Adrenal gland (tissue), 12 donors: Measurements from ENCODE around the gene LRRN2. TPM values are rescaled to one million over a fixed set of nuclear protein-coding genes. Genes with fewer than 3 reads are reported as not detected.
A peak's percentile ranks its signal among the peaks of the same experiment; 100 is the strongest.
"Not testable (repeated sequence)": the region's sequence is repeated elsewhere in the genome, so short reads cannot be mapped to it uniquely, and the experiment has no call there.

ENCODE experiments used
- DNase-seq, 7 donors: peaks; one replicate each; pipeline ENCODE4 v3.0.0-alpha.2; 2019 to 2020
- H3K27ac ChIP-seq, 5 donors: fragments of 200-600 bp; sonication (generic) in 4 of 5; 1 replicate in 3 of 5; 2 replicates in 2 of 5; pipeline versions ENCODE4 v1.5.1 to v1.8.0; 2016 to 2020; ENCODE audit warnings: mild to moderate bottlenecking in 1 of 5
- H3K27me3 ChIP-seq: fragments of 200-600 bp; 2 replicates; pipeline ENCODE4 v1.8.0; 2021
- H3K36me3 ChIP-seq, 2 donors: fragments of 200-600 bp; replicated peaks in 1 of 2; 1 replicate in 1 of 2; 2 replicates in 1 of 2; pipeline versions ENCODE4 v1.5.1 to v1.8.0; 2018 to 2022
- H3K4me1 ChIP-seq, 2 donors: fragments of 200-600 bp; replicated peaks in 1 of 2; 1 replicate in 1 of 2; 2 replicates in 1 of 2; pipeline versions ENCODE4 v1.5.1 to v1.8.0; 2018 to 2021
- H3K4me3 ChIP-seq, 4 donors: fragments of 200-600 bp; sonication (generic) in 3 of 4; one replicate each; pipeline ENCODE4 v1.5.1; 2016 to 2018
- H3K9me3 ChIP-seq, 3 donors: fragments of 200-600 bp; sonication (generic) in 1 of 3; replicated peaks in 1 of 3; 1 replicate in 2 of 3; 2 replicates in 1 of 3; pipeline versions ENCODE4 v1.5.1 to v1.8.0; 2016 to 2021
- POLR2A ChIP-seq, 2 donors: fragments of 450-650 bp; IDR thresholded peaks; one replicate each; pipeline ENCODE4 v1.6.1; 2017; ENCODE audit warnings: antibody characterized with exemption in 2 of 2, mild to moderate bottlenecking in 2 of 2, moderate library complexity in 1 of 2
- WGBS, 4 donors: extraction: QIAGEN DNeasy Blood & Tissue Kit in 2 of 4; methylation state at CpG; one replicate each; pipeline versions ENCODE4 v1.1.5 to v1.1.7; 2013 to 2017; 5-methylcytosine and 5-hydroxymethylcytosine counted together
- intact Hi-C, 2 donors: fragments of 100-400 bp; cut with DNase I; formaldehyde crosslinking; loops; one replicate each; pipeline versions ENCODE4 v1.14.1 to v1.15.0; 2022 to 2023
- polyA plus RNA-seq, 3 donors: library from polyadenylated mRNA; stranded (reverse); fragments of 200-250 nt in 2 of 3; fragments of 350-450 nt in 1 of 3; fragmentation: Illumina TruSeq in 1 of 3; extraction: RNeasy Lipid Tissue Mini Kit (QIAGEN cat#74804) in 1 of 3; gene quantifications; one replicate each; pipeline ENCODE4 v1.2.3, GENCODE V29; 2013 to 2014
- total RNA-seq, 9 donors: library from RNA; depleted of rRNA in 4 of 9; stranded (reverse); fragments of >200 nt in 4 of 9; fragments of 120-200 nt in 1 of 9; fragmentation: NEBNext Ultra II Directional in 1 of 9; extraction: Animal tissue kit (Norgen Biotek cat#: 25700) in 1 of 9; gene quantifications; one replicate each; pipeline versions ENCODE4 v1.1.0 to v1.2.4, GENCODE V29; 2013 to 2023
- TF ChIP-seq, protein P1 (sequence below), 6 experiments: fragments of 450-650 bp in 4 of 6; fragments of 200-600 bp in 2 of 6; sonication (generic) in 1 of 6; IDR thresholded peaks; 1 replicate in 5 of 6; 2 replicates in 1 of 6; pipeline versions ENCODE4 v1.5.1 to v1.8.0; 2016 to 2021; ENCODE audit warnings: antibody characterized with exemption in 6 of 6, mild to moderate bottlenecking in 2 of 6, moderate library complexity in 1 of 6
- donor health status: healthy with polysubstance abuse.
- donor health status: Bipolar disorder and iron deficiency.
- donor health status: DM: yes; HTN: yes; CAD: no.
- donor health status: DM: no; HTN: no; CAD: no.
- donor health status: DM: no; HTN: no; CAD: no.
- donor health status: DM: yes; HTN: yes; CAD: no.

The LRRN2 gene
- total and polyA plus RNA-seq, 12 donors, result 1.1 to 8.7 (median 3.2) TPM

DNA sequence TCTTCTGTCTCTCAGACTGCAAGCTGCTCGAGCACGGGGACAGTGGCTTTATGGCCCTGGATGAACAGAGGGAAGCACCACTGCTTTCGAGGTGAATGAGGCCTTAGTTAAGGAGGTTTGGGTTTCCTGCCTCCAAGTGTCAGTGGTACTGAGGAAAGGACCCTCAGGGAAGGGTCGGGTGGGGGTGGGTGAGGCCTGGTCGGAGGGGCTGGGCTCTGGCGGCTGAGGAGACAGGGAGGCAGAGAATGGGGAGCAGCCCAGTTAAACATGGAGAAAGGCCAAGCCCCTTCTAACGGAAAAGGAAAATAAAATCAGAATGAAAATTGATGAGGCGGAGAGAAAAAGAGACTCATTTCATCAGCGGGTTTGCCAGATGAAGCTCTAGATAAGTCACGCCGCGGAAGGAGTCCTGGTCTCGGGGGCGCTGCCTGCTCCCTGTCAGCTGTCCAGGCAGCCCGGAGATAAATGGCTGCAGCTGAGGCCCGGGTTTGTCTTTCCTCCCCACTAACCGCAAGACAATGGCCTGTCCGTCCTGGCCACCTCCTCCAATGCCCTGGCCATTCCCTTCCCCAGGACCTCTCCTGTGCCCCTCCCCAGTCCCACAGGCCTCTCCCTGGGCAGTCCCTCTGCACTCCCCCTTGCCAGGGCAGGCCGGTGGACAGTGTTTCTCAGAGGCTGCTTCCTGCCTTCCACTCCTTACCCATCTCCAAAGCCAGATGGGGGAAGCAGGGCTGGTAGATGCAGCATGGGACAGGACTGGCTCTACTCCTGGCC is 55.2 kb downstream of the LRRN2 start:
- 45 to 59% (median 53%) methylated on average over 19 of the region's 19 CpGs for WGBS, 4 donors

DNA sequence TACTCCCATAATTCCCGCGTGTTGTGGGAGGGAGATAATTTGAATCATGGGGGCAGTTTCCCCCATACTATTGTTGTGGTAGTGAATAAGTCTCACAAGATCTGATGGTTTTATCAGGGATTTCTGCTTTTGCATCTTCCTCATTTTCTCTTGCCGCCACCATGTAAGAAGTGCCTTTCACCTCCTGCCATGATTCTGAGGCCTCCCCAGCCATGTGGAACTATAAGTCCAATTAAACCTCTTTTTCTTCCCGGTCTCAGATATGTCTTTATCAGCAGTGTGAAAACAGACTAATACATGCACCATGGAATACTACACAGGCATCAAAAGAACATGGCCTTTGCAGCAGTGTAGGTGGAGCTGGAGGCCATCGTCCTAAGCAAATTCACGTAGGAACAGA is 56.1 kb downstream of the LRRN2 start:
- WGBS, 4 donors, result 91 to 95% (median 93%) methylated on average over 6 of the region's 6 CpGs
- intact Hi-C loops, H3K36me3 ChIP-seq: not testable (repeated sequence)

More for the DNA sequence above, 55.2 kb downstream of the LRRN2 start:
- Histone ChIP-seq H3K27ac (peak overlapping the region in 1 of 5 donors; percentile 1), H3K27me3 (peaks cover 4% of the 10 kb centered on the region), H3K4me3 (no peak overlapping the region), H3K36me3 (no peaks in the 10 kb centered on the region), H3K4me1 (no peaks in the 10 kb centered on the region), H3K9me3 (no peaks in the 10 kb centered on the region)
- TF ChIP-seq, protein P1, sequence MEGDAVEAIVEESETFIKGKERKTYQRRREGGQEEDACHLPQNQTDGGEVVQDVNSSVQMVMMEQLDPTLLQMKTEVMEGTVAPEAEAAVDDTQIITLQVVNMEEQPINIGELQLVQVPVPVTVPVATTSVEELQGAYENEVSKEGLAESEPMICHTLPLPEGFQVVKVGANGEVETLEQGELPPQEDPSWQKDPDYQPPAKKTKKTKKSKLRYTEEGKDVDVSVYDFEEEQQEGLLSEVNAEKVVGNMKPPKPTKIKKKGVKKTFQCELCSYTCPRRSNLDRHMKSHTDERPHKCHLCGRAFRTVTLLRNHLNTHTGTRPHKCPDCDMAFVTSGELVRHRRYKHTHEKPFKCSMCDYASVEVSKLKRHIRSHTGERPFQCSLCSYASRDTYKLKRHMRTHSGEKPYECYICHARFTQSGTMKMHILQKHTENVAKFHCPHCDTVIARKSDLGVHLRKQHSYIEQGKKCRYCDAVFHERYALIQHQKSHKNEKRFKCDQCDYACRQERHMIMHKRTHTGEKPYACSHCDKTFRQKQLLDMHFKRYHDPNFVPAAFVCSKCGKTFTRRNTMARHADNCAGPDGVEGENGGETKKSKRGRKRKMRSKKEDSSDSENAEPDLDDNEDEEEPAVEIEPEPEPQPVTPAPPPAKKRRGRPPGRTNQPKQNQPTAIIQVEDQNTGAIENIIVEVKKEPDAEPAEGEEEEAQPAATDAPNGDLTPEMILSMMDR (IDR thresholded peaks at IDR 0.05), result no peak
- TF ChIP-seq POLR2A (IDR thresholded peaks at IDR 0.05), result no peak
- intact Hi-C loops, result no loop called here
- no peak for DNase-seq

DNA sequence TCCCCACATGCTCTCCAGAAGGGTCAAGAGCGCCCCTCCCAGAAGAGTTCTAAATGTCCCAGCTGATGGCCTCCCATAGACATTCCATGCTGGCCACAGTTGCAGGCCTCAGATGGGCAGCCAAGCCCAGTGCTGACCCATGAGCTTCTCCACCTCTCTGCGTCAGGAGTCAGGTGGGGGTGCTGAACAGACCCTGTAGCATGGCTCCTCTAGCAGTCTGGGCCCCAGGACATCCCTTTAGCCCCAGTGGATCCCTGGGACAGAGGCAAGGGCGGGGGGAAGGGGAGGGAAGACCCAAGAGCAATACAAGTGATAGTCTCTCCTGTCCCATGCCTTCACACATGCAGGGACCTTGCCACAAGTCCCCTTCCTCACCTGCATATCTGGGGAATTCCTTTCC is 56.7 kb downstream of the LRRN2 start:
- 87 to 94% (median 91%) methylated on average over 3 of the region's 3 CpGs for WGBS, 4 donors
- no peak for DNase-seq
- no peaks in the 10 kb centered on the region for H3K36me3 ChIP-seq
- no peaks in the 10 kb centered on the region for H3K9me3 ChIP-seq
- H3K4me3 ChIP-seq, result no peak overlapping the region
- H3K27me3 ChIP-seq, result peaks cover 4% of the 10 kb centered on the region
- TF ChIP-seq, protein P1 (IDR thresholded peaks at IDR 0.05), result no peak
- TF ChIP-seq POLR2A (IDR thresholded peaks at IDR 0.05), result no peak
- no peak overlapping the region for H3K27ac ChIP-seq
- intact Hi-C loops, result no loop called here
- peaks cover 0 to 4% of the 10 kb centered on the region in 2 donors for H3K4me1 ChIP-seq

More for the DNA sequence above, 56.1 kb downstream of the LRRN2 start:
- H3K27me3 ChIP-seq, H3K27ac ChIP-seq, H3K4me1 ChIP-seq, H3K9me3 ChIP-seq, DNase-seq, H3K4me3 ChIP-seq: not testable (repeated sequence)

- H3K36me3 ChIP-seq, result no peaks in the 10 kb centered on the region
- no peak overlapping the region for H3K27ac ChIP-seq
- no peaks in the 10 kb centered on the region for H3K9me3 ChIP-seq
- no peak overlapping the region for H3K4me3 ChIP-seq
- TF ChIP-seq, protein P1 (IDR thresholded peaks at IDR 0.05), result no peak
- DNase-seq, result no peak
- peaks cover 4% of the 10 kb centered on the region for H3K27me3 ChIP-seq
- WGBS, 4 donors, result 80 to 92% (median 87%) methylated on average over 3 to 4 of the region's 4 CpGs
- peaks cover 0 to 4% of the 10 kb centered on the region in 2 donors for H3K4me1 ChIP-seq
- intact Hi-C loops, result no loop called here
Observed at GRCh38 chr1:204627436-204627835, 58.1 kb downstream of the LRRN2 start.

DNA sequence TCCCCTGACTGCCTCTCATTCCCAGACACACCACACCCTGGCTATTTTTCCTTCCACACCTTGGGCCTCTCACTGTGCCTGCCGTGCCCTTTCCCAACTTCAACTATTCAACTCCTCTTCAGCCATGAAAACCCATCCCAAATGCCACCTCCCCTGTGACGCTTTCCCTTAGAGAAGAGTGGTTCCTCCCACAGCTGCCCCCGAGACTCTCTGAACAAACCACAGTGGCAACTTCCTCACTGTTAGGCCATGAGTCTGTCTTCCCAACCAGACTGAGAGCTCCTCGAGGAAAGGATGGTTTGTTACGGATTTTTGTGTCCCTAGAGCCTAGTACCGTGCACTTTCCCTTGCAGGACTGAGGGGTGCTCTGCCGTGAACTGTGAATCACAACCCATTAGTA is 59.2 kb downstream of the LRRN2 start:
- TF ChIP-seq, protein P1 (IDR thresholded peaks at IDR 0.05), result no peak
- no peak for TF ChIP-seq POLR2A (IDR thresholded peaks at IDR 0.05)
- intact Hi-C loops, result no loop called here
- Histone ChIP-seq H3K27me3 (peaks cover 4% of the 10 kb centered on the region), H3K36me3 (no peaks in the 10 kb centered on the region), H3K4me3 (no peak overlapping the region), H3K27ac (no peak overlapping the region), H3K4me1 (peaks cover 0 to 4% of the 10 kb centered on the region in 2 donors), H3K9me3 (no peaks in the 10 kb centered on the region)
- DNase-seq, result no peak
- WGBS, 4 donors, result 77 to 87% (median 80%) methylated on average over 7 of the region's 7 CpGs
